GM12878 (cell line): ENCODE data around the gene PPP1R13L. TPM values are rescaled to one million over a fixed set of nuclear protein-coding genes. Genes with fewer than 3 reads are reported as not detected.

Experiments
- ATAC-seq: fragments of 200-7000 bp; cut with Tn5 transposase; 3 replicates; pipeline ENCODE4 v1.9.1; 2020; ENCODE audit warnings: mild to moderate bottlenecking, moderate library complexity
- BruUV-seq: library from RNA; stranded (reverse); fragments of 400-500 nt; replicated peaks from 2 replicates; lab custom pipeline; 2021; lab: Mats Ljungman, UMichigan
- CTCF ChIA-PET: fragments of 300-600 bp; sonication (Branson Sonifier 250); formaldehyde crosslinking; extraction: SDS; loops from one replicate; lab custom pipeline; 2021; ENCODE audit warnings: inconsistent platforms; lab: Yijun Ruan, JAX
- POLR2A ChIA-PET: fragments of 350-600 bp; formaldehyde crosslinking; extraction: SDS; loops from one replicate; lab custom pipeline; 2021; ENCODE audit warnings: inconsistent platforms; lab: Charles Lee
- RAD21 ChIA-PET: fragments of 300-600 bp; sonication (Branson Sonifier 250); formaldehyde crosslinking; loops from one replicate; lab custom pipeline; 2023; ENCODE audit warnings: antibody characterized with exemption; ENCODE audit not compliant: unreplicated experiment; lab: Charles Lee
- SMC1A ChIA-PET: fragments of 300-600 bp; sonication (Branson Sonifier 250); formaldehyde crosslinking; loops from one replicate; lab custom pipeline; 2023; ENCODE audit not compliant: unreplicated experiment, uncharacterized antibody; lab: Charles Lee
- DNase-seq: peaks from one replicate; pipeline ENCODE4 v3.0.0-alpha.2; 2011; ENCODE audit warnings: low read depth, low spot score
- FAIRE-seq: peaks from 3 replicates; lab custom pipeline; 2011; peaks lifted over from hg19 to GRCh38; lab: Jason Lieb, UNC
- H2AFZ ChIP-seq: 2 replicates; pipeline ENCODE4 v1.6.0; 2011; ENCODE audit warnings: low read depth, low read length, control low read depth; ENCODE audit not compliant: control insufficient read depth
- H3K27ac ChIP-seq: 2 replicates; pipeline ENCODE4 v1.5.1; 2011; ENCODE audit warnings: control low read depth; ENCODE audit not compliant: control insufficient read depth, insufficient read depth
- H3K27me3 ChIP-seq, 2 experiments: replicated peaks in 1 of 2; 2 replicates each; pipeline versions ENCODE4 v1.6.0 to v1.6.1; 2011; ENCODE audit warnings: low read length in 1 of 2; ENCODE audit not compliant: control insufficient read depth in 2 of 2, insufficient read depth in 2 of 2
- H3K36me3 ChIP-seq, 2 experiments: 2 replicates each; pipeline ENCODE4 v1.5.1; 2011; ENCODE audit warnings: low read length in 1 of 2; ENCODE audit not compliant: control insufficient read depth in 2 of 2, insufficient read depth in 2 of 2
- H3K4me1 ChIP-seq: 2 replicates; pipeline ENCODE4 v1.6.1; 2011; ENCODE audit warnings: mild to moderate bottlenecking, low read length, moderate library complexity, mixed read lengths; ENCODE audit not compliant: control insufficient read depth, insufficient read depth
- H3K4me2 ChIP-seq: 2 replicates; pipeline ENCODE4 v1.6.0; 2011; ENCODE audit warnings: control low read depth; ENCODE audit not compliant: control insufficient read depth, insufficient read depth
- H3K4me3 ChIP-seq: fragments of 200-600 bp; sonication (generic); 2 replicates; pipeline ENCODE4 v1.5.1; 2016
- H3K79me2 ChIP-seq: 2 replicates; pipeline ENCODE4 v1.6.0; 2011; ENCODE audit warnings: low read length; ENCODE audit not compliant: control insufficient read depth, insufficient read depth
- H3K9ac ChIP-seq: 2 replicates; pipeline ENCODE4 v1.8.0; 2011; ENCODE audit warnings: low read length, control low read depth, mixed read lengths; ENCODE audit not compliant: control insufficient read depth, insufficient read depth
- H3K9me3 ChIP-seq: replicated peaks from 3 replicates; pipeline ENCODE4 v1.5.1; 2011; ENCODE audit warnings: mild to moderate bottlenecking, low read length; ENCODE audit not compliant: control insufficient read depth, insufficient read depth
- H4K20me1 ChIP-seq: 2 replicates; pipeline ENCODE4 v1.6.0; 2011; ENCODE audit not compliant: control insufficient read depth, insufficient read depth
- EGR1 ChIP-seq, 2 experiments: IDR thresholded peaks; 1 replicate in 1 of 2; 2 replicates in 1 of 2; pipeline ENCODE4 v1.6.1; 2011 to 2012; ENCODE audit warnings: low read depth in 2 of 2, low read length in 2 of 2, borderline replicate concordance in 1 of 2, mild to moderate bottlenecking in 1 of 2, moderate library complexity in 1 of 2
- PRDM15 ChIP-seq: fragments of 450-650 bp; formaldehyde crosslinking; IDR thresholded peaks from 2 replicates; pipeline ENCODE4 v1.4.0; 2020; ENCODE audit warnings: mild to moderate bottlenecking, moderate library complexity
- SMARCA5 ChIP-seq: fragments of 450-650 bp; IDR thresholded peaks from 2 replicates; pipeline ENCODE4 v1.6.1; 2017; ENCODE audit warnings: mild to moderate bottlenecking
- ZNF217 ChIP-seq: fragments of 450-650 bp; IDR thresholded peaks from 2 replicates; pipeline ENCODE4 v1.6.1; 2017; ENCODE audit warnings: antibody characterized with exemption, mild to moderate bottlenecking
- WGBS: methylation state at CpG from one replicate; pipeline ENCODE4 v1.1.6; 2016; ENCODE audit warnings: low lambda C conversion rate; ENCODE audit not compliant: insufficient replicate concordance, insufficient coverage; ENCODE audit errors: missing lambda C conversion rate; 5-methylcytosine and 5-hydroxymethylcytosine counted together
- in situ Hi-C: fragments of 300-500 bp; cut with MboI; formaldehyde crosslinking; loops from 9 replicates; pipeline ENCODE4 v1.14.3; 2018; ENCODE audit warnings: mixed read lengths
- intact Hi-C: fragments of 100-400 bp; cut with micrococcal nuclease; formaldehyde crosslinking; loops from one replicate; pipeline ENCODE4 v1.14.2; 2022; ENCODE audit not compliant: unreplicated experiment
- polyA plus RNA-seq, 11 experiments: library from polyadenylated mRNA; depleted of rRNA in 4 of 11; unstranded in 6 of 11; stranded (reverse) in 5 of 11; fragments of >200 nt; fragmentation: Nextera tagmentation in 4 of 11; fragmentation: Illumina TruSeq in 1 of 11; extraction: Ambion mirVana in 4 of 11; extraction: Trizol in 1 of 11; gene quantifications; 1 replicate in 1 of 11; 2 replicates in 10 of 11; pipeline versions ENCODE4 v1.2.1 to v1.2.3, GENCODE V29; 2011 to 2016; ENCODE audit warnings: inconsistent platforms in 2 of 11, missing spikeins in 2 of 11, low read depth in 1 of 11
- total RNA-seq, 4 experiments: library from RNA; depleted of rRNA in 3 of 4; stranded (reverse); fragments of >200 nt in 3 of 4; fragmentation: Illumina TruSeq in 1 of 4; extraction: Trizol in 1 of 4; gene quantifications; 2 replicates each; pipeline versions ENCODE4 v1.2.1 to v1.2.3, GENCODE V29; 2013 to 2021

PPP1R13L gene
- total and polyA plus RNA-seq, 10 of the 15 experiments (the other 5 are each of a cell fraction or from before 2014, with no cell fraction given), result 0.40 to 10.0 (median 2.5) TPM

- Histone ChIP-seq H3K4me1 (no peaks in the 10 kb centered on the region), H3K27ac (no peak overlapping the region), H3K4me3 (no peak overlapping the region), H3K9ac (no peak overlapping the region), H2AFZ (no peak overlapping the region), H3K9me3 (no peaks in the 10 kb centered on the region), H3K79me2 (no peaks in the 10 kb centered on the region), H3K36me3 (no peaks in the 10 kb centered on the region), H3K4me2 (no peak overlapping the region), H4K20me1 (no peaks in the 10 kb centered on the region), H3K27me3 (no peaks in the 10 kb centered on the region)
- CTCF ChIA-PET, result interaction anchor here (1.2 to 2.5 kb wide), 2 partner anchors 11 to 12 kb away, joined by 4 to 18 read pairs; partner anchors contain the start of gene PPP1R13L
- DNase-seq, result no peak
- POLR2A ChIA-PET, result no interaction called here
- FAIRE-seq, result no peak
- TSS peak; percentile 41 for BruUV-seq
- TF ChIP-seq PRDM15 (no peak), ZNF217 (no peak), EGR1 (IDR thresholded peaks at IDR 0.05; ENCODE audit: borderline replicate concordance in 1 of 2, low read depth in 2 of 2, low read length in 2 of 2) (no peak), SMARCA5 (0 out of 2 replicates have a peak, but pooled peaks have one; percentile 25)
- intact Hi-C loops, result no loop called here
- no peak for ATAC-seq
- WGBS, result 81% methylated on average over 18 of the region's 21 CpGs
- RAD21 ChIA-PET, result no interaction called here
- SMC1A ChIA-PET, result no interaction called here
- in situ Hi-C loops, result no loop called here
Measured at GRCh38 chr19:45391871-45392665, 12.8 kb downstream of the PPP1R13L start.
